WTC11 (cell line): ENCODE results near the gene NQO1. TPM values are rescaled to one million over a fixed set of nuclear protein-coding genes. Genes with fewer than 3 reads are reported as not detected.

ENCODE experiments used
- ATAC-seq: fragments of 200-7000 bp; cut with Tn5 transposase; 2 replicates; pipeline ENCODE4 v1.10.0; 2021; ENCODE audit warnings: mild to moderate bottlenecking, moderate library complexity
- CTCF ChIA-PET: fragments of 300-600 bp; sonication (Branson Sonifier 250); formaldehyde crosslinking; loops from one replicate; lab custom pipeline; 2021; ENCODE audit warnings: antibody characterized with exemption; lab: Charles Lee
- POLR2A ChIA-PET: fragments of 350-600 bp; sonication (Branson Sonifier 250); formaldehyde crosslinking; loops from one replicate; lab custom pipeline; 2021; ENCODE audit warnings: antibody characterized with exemption; lab: Charles Lee
- DNase-seq: peaks from one replicate; pipeline ENCODE4 v3.0.0; 2021; ENCODE audit warnings: low spot score
- H3K27ac Mint-ChIP-seq: 2 replicates; pipeline ENCODE4 v1.8.0; 2021; ENCODE audit warnings: mixed read lengths
- H3K27me3 Mint-ChIP-seq: 2 replicates; pipeline ENCODE4 v1.8.0; 2021; ENCODE audit warnings: low read depth, mild to moderate bottlenecking, moderate library complexity, mixed read lengths
- H3K36me3 Mint-ChIP-seq: 2 replicates; pipeline ENCODE4 v1.8.0; 2021; ENCODE audit warnings: mixed read lengths
- H3K4me1 Mint-ChIP-seq: 2 replicates; pipeline ENCODE4 v1.8.0; 2022; ENCODE audit warnings: mixed read lengths
- H3K4me3 Mint-ChIP-seq: 2 replicates; pipeline ENCODE4 v1.8.0; 2021; ENCODE audit warnings: mild to moderate bottlenecking, moderate library complexity, mixed read lengths
- H3K9me3 Mint-ChIP-seq: 2 replicates; pipeline ENCODE4 v1.8.0; 2021; ENCODE audit warnings: mixed read lengths
- FOXK1 ChIP-seq: sonication (generic); formaldehyde crosslinking; IDR thresholded peaks from 2 replicates; pipeline ENCODE4 v1.8.0; 2022; ENCODE audit warnings: mild to moderate bottlenecking, moderate library complexity, missing genetic modification reagents
- IRF2 ChIP-seq: sonication (generic); formaldehyde crosslinking; IDR thresholded peaks from 2 replicates; pipeline ENCODE4 v1.8.0; 2022; ENCODE audit warnings: low read depth, missing genetic modification reagents, borderline replicate concordance
- JAZF1 ChIP-seq: fragments of 250-450 bp; sonication (Bioruptor Pico); IDR thresholded peaks from 2 replicates; pipeline ENCODE4 v1.9.0; 2021; ENCODE audit warnings: moderate library complexity, mild to moderate bottlenecking, inconsistent platforms
- MYBL2 ChIP-seq: sonication (generic); formaldehyde crosslinking; IDR thresholded peaks from 2 replicates; pipeline ENCODE4 v1.8.1; 2023; ENCODE audit warnings: mild to moderate bottlenecking, moderate library complexity, missing genetic modification reagents
- NFE2L1 ChIP-seq: sonication (generic); formaldehyde crosslinking; IDR thresholded peaks from 2 replicates; pipeline ENCODE4 v1.8.1; 2023; ENCODE audit warnings: missing genetic modification reagents
- NR2C2 ChIP-seq: sonication (generic); formaldehyde crosslinking; IDR thresholded peaks from 2 replicates; pipeline ENCODE4 v1.8.0; 2022; ENCODE audit warnings: mild to moderate bottlenecking, missing genetic modification reagents
- RELA ChIP-seq: sonication (generic); formaldehyde crosslinking; IDR thresholded peaks from 2 replicates; pipeline ENCODE4 v1.8.1; 2022; ENCODE audit warnings: missing genetic modification reagents, mild to moderate bottlenecking, borderline replicate concordance
- TEAD4 ChIP-seq: sonication (generic); formaldehyde crosslinking; IDR thresholded peaks from 2 replicates; pipeline ENCODE4 v1.8.0; 2022; ENCODE audit warnings: mild to moderate bottlenecking, missing genetic modification reagents
- TP53 ChIP-seq: sonication (generic); formaldehyde crosslinking; IDR thresholded peaks from 2 replicates; pipeline ENCODE4 v1.8.1; 2023; ENCODE audit warnings: mild to moderate bottlenecking, missing genetic modification reagents
- ZNF138 ChIP-seq: sonication (generic); formaldehyde crosslinking; conservative IDR thresholded peaks from 2 replicates; pipeline ENCODE4 v1.8.1; 2022; ENCODE audit warnings: mild to moderate bottlenecking, moderate library complexity, missing genetic modification reagents
- ZNF423 ChIP-seq: fragments of 250-450 bp; sonication (Bioruptor Pico); IDR thresholded peaks from 2 replicates; pipeline ENCODE4 v2.1.2; 2022; ENCODE audit warnings: mild to moderate bottlenecking, moderate library complexity
- total RNA-seq: library from RNA; stranded (reverse); gene quantifications from 3 replicates; pipeline ENCODE4 v1.2.3, GENCODE V29; 2021
- TF ChIP-seq, protein P1 (sequence below): fragments of 250-450 bp; sonication (Bioruptor Pico); IDR thresholded peaks from 2 replicates; pipeline ENCODE4 v1.8.0; 2021; ENCODE audit warnings: mild to moderate bottlenecking
- TF ChIP-seq, protein P2 (sequence below): sonication (generic); formaldehyde crosslinking; IDR thresholded peaks from 2 replicates; pipeline ENCODE4 v1.8.1; 2022; ENCODE audit warnings: low read depth, mild to moderate bottlenecking, moderate library complexity, missing genetic modification reagents, borderline replicate concordance
- TF ChIP-seq, protein P3 (sequence below): fragments of 250-450 bp; sonication (Bioruptor Pico); IDR thresholded peaks from 2 replicates; pipeline ENCODE4 v1.9.0; 2021; ENCODE audit warnings: mild to moderate bottlenecking
- TF ChIP-seq, protein P4 (sequence below): sonication (generic); formaldehyde crosslinking; IDR thresholded peaks from 2 replicates; pipeline ENCODE4 v1.8.0; 2022; ENCODE audit warnings: mild to moderate bottlenecking, missing genetic modification reagents
- TF ChIP-seq, protein P5 (sequence below): sonication (generic); formaldehyde crosslinking; IDR thresholded peaks from 2 replicates; pipeline ENCODE4 v1.8.0; 2022; ENCODE audit warnings: missing genetic modification reagents
- TF ChIP-seq, protein P6 (sequence below): sonication (generic); formaldehyde crosslinking; IDR thresholded peaks from 2 replicates; pipeline ENCODE4 v1.8.0; 2023; ENCODE audit warnings: missing genetic modification reagents

Gene NQO1
- total RNA-seq, 1 experiment from 2014 or later, result 38.9 TPM

DNA sequence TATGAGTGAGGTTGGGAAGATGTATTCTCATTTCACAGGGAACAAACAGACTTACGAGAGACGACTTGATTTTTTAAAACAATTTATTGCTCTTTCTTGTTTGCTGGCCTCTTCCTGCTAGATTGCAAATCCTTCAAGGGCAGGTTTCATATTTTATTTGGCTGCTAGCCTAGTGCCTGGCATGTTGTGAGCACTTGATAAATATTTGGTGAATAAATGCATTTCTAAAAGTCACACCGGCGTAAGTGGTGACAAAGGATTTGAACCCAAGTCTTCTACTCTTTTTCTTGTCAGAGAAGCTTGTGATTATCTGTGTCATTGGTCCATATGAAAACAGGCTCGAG, 37.2 kb upstream of the NQO1 start:
- Mint-ChIP-seq H3K27me3 (peaks cover 12% of the 10 kb centered on the region), H3K36me3 (peaks cover 8% of the 10 kb centered on the region), H3K4me3 (peak overlapping the region; percentile 90), H3K4me1 (peaks cover 8% of the 10 kb centered on the region)
- TF ChIP-seq, protein P1, sequence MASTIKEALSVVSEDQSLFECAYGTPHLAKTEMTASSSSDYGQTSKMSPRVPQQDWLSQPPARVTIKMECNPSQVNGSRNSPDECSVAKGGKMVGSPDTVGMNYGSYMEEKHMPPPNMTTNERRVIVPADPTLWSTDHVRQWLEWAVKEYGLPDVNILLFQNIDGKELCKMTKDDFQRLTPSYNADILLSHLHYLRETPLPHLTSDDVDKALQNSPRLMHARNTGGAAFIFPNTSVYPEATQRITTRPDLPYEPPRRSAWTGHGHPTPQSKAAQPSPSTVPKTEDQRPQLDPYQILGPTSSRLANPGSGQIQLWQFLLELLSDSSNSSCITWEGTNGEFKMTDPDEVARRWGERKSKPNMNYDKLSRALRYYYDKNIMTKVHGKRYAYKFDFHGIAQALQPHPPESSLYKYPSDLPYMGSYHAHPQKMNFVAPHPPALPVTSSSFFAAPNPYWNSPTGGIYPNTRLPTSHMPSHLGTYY, result no peak
- TF ChIP-seq ZNF423 (CRISPR knock-in tag) (no peak), NFE2L1 (CRISPR knock-in tag) (no peak), RELA (no peak), FOXK1 (no peak), TP53 (CRISPR knock-in tag) (no peak), TEAD4 (CRISPR knock-in tag) (no peak), MYBL2 (no peak), JAZF1 (CRISPR knock-in tag) (no peak), NR2C2 (CRISPR knock-in tag) (no peak), ZNF138 (CRISPR knock-in tag) (no peak), IRF2 (no peak)
- TF ChIP-seq, protein P2, sequence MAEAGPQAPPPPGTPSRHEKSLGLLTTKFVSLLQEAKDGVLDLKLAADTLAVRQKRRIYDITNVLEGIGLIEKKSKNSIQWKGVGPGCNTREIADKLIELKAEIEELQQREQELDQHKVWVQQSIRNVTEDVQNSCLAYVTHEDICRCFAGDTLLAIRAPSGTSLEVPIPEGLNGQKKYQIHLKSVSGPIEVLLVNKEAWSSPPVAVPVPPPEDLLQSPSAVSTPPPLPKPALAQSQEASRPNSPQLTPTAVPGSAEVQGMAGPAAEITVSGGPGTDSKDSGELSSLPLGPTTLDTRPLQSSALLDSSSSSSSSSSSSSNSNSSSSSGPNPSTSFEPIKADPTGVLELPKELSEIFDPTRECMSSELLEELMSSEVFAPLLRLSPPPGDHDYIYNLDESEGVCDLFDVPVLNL (CRISPR knock-in tag), result no peak
- TF ChIP-seq, protein P3, sequence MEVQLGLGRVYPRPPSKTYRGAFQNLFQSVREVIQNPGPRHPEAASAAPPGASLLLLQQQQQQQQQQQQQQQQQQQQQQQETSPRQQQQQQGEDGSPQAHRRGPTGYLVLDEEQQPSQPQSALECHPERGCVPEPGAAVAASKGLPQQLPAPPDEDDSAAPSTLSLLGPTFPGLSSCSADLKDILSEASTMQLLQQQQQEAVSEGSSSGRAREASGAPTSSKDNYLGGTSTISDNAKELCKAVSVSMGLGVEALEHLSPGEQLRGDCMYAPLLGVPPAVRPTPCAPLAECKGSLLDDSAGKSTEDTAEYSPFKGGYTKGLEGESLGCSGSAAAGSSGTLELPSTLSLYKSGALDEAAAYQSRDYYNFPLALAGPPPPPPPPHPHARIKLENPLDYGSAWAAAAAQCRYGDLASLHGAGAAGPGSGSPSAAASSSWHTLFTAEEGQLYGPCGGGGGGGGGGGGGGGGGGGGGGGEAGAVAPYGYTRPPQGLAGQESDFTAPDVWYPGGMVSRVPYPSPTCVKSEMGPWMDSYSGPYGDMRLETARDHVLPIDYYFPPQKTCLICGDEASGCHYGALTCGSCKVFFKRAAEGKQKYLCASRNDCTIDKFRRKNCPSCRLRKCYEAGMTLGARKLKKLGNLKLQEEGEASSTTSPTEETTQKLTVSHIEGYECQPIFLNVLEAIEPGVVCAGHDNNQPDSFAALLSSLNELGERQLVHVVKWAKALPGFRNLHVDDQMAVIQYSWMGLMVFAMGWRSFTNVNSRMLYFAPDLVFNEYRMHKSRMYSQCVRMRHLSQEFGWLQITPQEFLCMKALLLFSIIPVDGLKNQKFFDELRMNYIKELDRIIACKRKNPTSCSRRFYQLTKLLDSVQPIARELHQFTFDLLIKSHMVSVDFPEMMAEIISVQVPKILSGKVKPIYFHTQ (CRISPR knock-in tag), result no peak
- TF ChIP-seq, protein P4, sequence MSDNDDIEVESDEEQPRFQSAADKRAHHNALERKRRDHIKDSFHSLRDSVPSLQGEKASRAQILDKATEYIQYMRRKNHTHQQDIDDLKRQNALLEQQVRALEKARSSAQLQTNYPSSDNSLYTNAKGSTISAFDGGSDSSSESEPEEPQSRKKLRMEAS (CRISPR knock-in tag), result no peak
- TF ChIP-seq, protein P5, sequence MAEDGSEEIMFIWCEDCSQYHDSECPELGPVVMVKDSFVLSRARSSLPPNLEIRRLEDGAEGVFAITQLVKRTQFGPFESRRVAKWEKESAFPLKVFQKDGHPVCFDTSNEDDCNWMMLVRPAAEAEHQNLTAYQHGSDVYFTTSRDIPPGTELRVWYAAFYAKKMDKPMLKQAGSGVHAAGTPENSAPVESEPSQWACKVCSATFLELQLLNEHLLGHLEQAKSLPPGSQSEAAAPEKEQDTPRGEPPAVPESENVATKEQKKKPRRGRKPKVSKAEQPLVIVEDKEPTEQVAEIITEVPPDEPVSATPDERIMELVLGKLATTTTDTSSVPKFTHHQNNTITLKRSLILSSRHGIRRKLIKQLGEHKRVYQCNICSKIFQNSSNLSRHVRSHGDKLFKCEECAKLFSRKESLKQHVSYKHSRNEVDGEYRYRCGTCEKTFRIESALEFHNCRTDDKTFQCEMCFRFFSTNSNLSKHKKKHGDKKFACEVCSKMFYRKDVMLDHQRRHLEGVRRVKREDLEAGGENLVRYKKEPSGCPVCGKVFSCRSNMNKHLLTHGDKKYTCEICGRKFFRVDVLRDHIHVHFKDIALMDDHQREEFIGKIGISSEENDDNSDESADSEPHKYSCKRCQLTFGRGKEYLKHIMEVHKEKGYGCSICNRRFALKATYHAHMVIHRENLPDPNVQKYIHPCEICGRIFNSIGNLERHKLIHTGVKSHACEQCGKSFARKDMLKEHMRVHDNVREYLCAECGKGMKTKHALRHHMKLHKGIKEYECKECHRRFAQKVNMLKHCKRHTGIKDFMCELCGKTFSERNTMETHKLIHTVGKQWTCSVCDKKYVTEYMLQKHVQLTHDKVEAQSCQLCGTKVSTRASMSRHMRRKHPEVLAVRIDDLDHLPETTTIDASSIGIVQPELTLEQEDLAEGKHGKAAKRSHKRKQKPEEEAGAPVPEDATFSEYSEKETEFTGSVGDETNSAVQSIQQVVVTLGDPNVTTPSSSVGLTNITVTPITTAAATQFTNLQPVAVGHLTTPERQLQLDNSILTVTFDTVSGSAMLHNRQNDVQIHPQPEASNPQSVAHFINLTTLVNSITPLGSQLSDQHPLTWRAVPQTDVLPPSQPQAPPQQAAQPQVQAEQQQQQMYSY (CRISPR knock-in tag), result no peak
- TF ChIP-seq, protein P6, sequence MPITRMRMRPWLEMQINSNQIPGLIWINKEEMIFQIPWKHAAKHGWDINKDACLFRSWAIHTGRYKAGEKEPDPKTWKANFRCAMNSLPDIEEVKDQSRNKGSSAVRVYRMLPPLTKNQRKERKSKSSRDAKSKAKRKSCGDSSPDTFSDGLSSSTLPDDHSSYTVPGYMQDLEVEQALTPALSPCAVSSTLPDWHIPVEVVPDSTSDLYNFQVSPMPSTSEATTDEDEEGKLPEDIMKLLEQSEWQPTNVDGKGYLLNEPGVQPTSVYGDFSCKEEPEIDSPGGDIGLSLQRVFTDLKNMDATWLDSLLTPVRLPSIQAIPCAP (CRISPR knock-in tag), result no peak
- TF ChIP-seq, all 79 proteins: peak for 0
- ATAC-seq (no peak), DNase-seq (no peak)
- ChIA-PET CTCF (interaction anchor here (2.0 kb wide), 1 partner anchor 9 kb away, joined by 9 read pairs; the partner anchor contains the start of gene NOB1), POLR2A (no interaction called here)
- peak overlapping the region; percentile 11 for H3K27ac Mint-ChIP-seq
- peaks cover 10% of the 10 kb centered on the region for H3K9me3 Mint-ChIP-seq
